K562 (cell line): ENCODE measurements around the gene SLC1A4. TPM values are rescaled to one million over a fixed set of nuclear protein-coding genes. Genes with fewer than 3 reads are reported as not detected.

Source experiments
- CHD7 ChIP-seq: fragments of 200-600 bp; sonication (generic); IDR thresholded peaks from one replicate; pipeline ENCODE4 v1.6.1; 2012; ENCODE audit warnings: mild to moderate bottlenecking, low read depth, low read length, inconsistent platforms
- ELF2 ChIP-seq: fragments of 250-450 bp; sonication (Bioruptor Pico); IDR thresholded peaks from 2 replicates; pipeline ENCODE4 v1.5.0; 2021; ENCODE audit warnings: mild to moderate bottlenecking
- polyA plus RNA-seq, 8 experiments: library from polyadenylated mRNA; depleted of rRNA in 4 of 8; stranded (reverse) in 5 of 8; unstranded in 3 of 8; fragments of >200 nt; fragmentation: Nextera tagmentation in 2 of 8; fragmentation: Illumina TruSeq in 1 of 8; extraction: Ambion mirVana in 2 of 8; extraction: Trizol in 1 of 8; gene quantifications; 2 replicates each; pipeline versions ENCODE4 v1.2.1 to v1.2.3, GENCODE V29; 2011 to 2014; ENCODE audit warnings: inconsistent platforms in 1 of 8, missing spikeins in 1 of 8
- total RNA-seq, 7 experiments: library from RNA; depleted of rRNA in 6 of 7; stranded (reverse); fragments of >200 nt in 6 of 7; fragmentation: Illumina TruSeq in 2 of 7; extraction: Trizol in 2 of 7; gene quantifications; 2 replicates each; pipeline versions ENCODE4 v1.2.1 to v1.2.3, GENCODE V29; 2011 to 2021; ENCODE audit warnings: low replicate concordance in 1 of 7

Gene SLC1A4
- total and polyA plus RNA-seq, 9 of the 15 experiments (the other 6 are each of a cell fraction or from before 2014, with no cell fraction given), result 4.4 to 24.0 (median 10.9) TPM

GRCh38 chr2:65059071-65059470 is 69.9 kb downstream of the SLC1A4 start (continued):
- TF ChIP-seq CHD7 (no peak), ELF2 (CRISPR knock-in tag) (no peak)
